ENCODE results near the gene LSG1. TPM values are rescaled to one million over a fixed set of nuclear protein-coding genes. Genes with fewer than 3 reads are reported as not detected.

Gene LSG1
- total RNA-seq, 6 donors from 2014 or later, result 21.6 to 42.6 (median 34.7) TPM

DNA sequence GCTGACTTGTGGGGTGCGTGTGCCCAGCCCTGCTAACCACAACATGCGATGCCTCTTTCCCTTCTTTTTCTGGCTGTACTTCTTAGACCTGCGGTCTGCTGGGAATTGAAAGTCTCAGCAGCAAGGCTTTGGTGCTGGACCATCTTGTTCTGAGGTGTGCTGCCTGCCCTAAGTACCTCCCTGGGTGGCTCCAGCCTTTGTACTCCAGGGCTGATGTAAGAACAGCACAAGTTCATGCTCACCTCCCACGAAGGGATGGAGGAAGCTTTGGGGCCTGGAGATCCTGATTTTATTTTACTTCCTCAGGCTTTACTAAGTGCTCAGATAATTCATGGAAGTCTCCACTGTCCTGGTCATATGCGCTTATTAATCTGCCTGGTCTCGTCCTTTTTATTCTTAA lies 42.6 kb upstream of the LSG1 start:
- H3K36me3 ChIP-seq, result no peaks in the 10 kb centered on the region
- no peak overlapping the region for H3K4me3 ChIP-seq
- 80 to 84% methylated on average over 6 of the region's 6 CpGs for WGBS, 2 donors
- ATAC-seq (ENCODE audit: low FRiP score in 2 of 2), result no peak
- H3K9me3 ChIP-seq, result no peaks in the 10 kb centered on the region
- no peak for DNase-seq
- H3K27ac ChIP-seq, result no peak overlapping the region
- H3K4me1 ChIP-seq, result peaks cover 0 to 4% (median 0%) of the 10 kb centered on the region in 4 donors
- no peaks in the 10 kb centered on the region for H3K27me3 ChIP-seq
- TF ChIP-seq POLR2AphosphoS5 (IDR thresholded peaks at IDR 0.05), result no peak
- no peak for TF ChIP-seq POLR2A (IDR thresholded peaks at IDR 0.05)
- TF ChIP-seq, protein P1, sequence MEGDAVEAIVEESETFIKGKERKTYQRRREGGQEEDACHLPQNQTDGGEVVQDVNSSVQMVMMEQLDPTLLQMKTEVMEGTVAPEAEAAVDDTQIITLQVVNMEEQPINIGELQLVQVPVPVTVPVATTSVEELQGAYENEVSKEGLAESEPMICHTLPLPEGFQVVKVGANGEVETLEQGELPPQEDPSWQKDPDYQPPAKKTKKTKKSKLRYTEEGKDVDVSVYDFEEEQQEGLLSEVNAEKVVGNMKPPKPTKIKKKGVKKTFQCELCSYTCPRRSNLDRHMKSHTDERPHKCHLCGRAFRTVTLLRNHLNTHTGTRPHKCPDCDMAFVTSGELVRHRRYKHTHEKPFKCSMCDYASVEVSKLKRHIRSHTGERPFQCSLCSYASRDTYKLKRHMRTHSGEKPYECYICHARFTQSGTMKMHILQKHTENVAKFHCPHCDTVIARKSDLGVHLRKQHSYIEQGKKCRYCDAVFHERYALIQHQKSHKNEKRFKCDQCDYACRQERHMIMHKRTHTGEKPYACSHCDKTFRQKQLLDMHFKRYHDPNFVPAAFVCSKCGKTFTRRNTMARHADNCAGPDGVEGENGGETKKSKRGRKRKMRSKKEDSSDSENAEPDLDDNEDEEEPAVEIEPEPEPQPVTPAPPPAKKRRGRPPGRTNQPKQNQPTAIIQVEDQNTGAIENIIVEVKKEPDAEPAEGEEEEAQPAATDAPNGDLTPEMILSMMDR (IDR thresholded peaks at IDR 0.05), result no peak
- no peak for TF ChIP-seq EP300 (IDR thresholded peaks at IDR 0.05)

DNA sequence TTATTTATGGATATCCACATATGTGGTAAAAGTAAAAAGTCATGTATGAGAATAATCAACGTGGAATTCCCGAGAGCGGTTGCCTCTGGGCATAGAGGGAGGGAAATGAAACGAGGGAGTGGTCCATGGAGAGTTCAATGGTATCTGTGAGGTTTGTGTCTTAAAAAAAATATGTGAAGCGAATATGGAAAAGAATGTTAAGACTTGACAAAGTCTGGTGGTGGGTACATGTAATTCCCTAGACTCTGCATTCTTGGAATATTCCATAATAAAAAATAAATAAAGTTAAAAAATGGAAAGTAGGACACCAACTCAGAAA lies 42.1 kb upstream of the LSG1 start:
- H3K36me3 ChIP-seq, result no peaks in the 10 kb centered on the region
- 90 to 93% methylated on average over 5 of the region's 5 CpGs for WGBS, 2 donors
- H3K4me3 ChIP-seq, result no peak overlapping the region
- H3K4me1 ChIP-seq, result peaks cover 0 to 4% (median 0%) of the 10 kb centered on the region in 4 donors
- DNase-seq (no peak), ATAC-seq (ENCODE audit: low FRiP score in 2 of 2) (no peak)
- H3K27me3 ChIP-seq, result no peaks in the 10 kb centered on the region
- H3K9me3 ChIP-seq, result no peaks in the 10 kb centered on the region
- no peak overlapping the region for H3K27ac ChIP-seq
- TF ChIP-seq POLR2A (IDR thresholded peaks at IDR 0.05) (no peak), POLR2AphosphoS5 (IDR thresholded peaks at IDR 0.05) (no peak), EP300 (IDR thresholded peaks at IDR 0.05) (no peak)
- TF ChIP-seq, protein P1 (IDR thresholded peaks at IDR 0.05), result no peak

DNA sequence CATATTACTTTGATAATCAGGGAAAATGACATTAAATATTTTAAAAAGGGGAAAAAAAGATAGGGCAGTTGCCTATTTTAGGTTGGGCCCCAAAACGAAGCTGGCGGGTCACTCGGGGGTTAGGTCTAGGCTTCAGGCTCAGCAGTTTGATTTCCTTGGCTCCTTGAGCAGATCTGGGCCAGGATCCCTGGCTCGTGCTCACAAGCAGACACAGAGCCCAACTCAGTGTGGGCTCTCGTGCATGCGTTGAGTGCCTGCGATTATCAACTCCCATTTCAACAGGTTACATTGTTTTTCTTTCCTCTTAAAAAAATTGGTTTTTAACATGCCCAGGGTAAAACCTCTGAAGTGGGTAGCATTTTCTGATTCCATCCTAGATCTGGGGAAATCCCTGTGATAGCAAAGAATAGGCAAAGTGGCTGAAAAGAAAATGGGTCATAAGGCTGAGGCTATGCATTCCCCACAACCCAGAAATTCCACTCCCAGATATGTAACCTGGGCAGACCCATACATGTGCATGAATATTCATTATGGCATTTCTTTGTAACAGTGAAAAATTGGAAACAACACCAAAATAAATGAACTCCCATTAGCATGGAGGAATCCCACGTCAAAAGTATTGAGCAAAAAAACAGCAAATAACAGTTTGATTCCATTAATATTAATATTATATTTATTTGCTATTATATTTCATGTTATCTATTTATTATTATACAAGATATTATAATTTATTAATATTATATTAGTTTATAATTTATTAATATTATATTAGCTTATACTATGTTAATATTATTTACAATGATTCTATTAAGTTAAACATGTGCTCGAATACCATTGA lies 41.5 kb upstream of the LSG1 start:
- no peak overlapping the region for H3K27ac ChIP-seq
- ATAC-seq (ENCODE audit: low FRiP score in 2 of 2) (no peak), DNase-seq (no peak)
- 69 to 70% methylated on average over 9 of the region's 9 CpGs for WGBS, 2 donors
- no peaks in the 10 kb centered on the region for H3K27me3 ChIP-seq
- H3K4me1 ChIP-seq, result peaks cover 0 to 4% (median 0%) of the 10 kb centered on the region in 4 donors
- no peak overlapping the region for H3K4me3 ChIP-seq
- TF ChIP-seq, protein P1 (IDR thresholded peaks at IDR 0.05), result no peak
- no peak for TF ChIP-seq POLR2A (IDR thresholded peaks at IDR 0.05)
- no peak for TF ChIP-seq POLR2AphosphoS5 (IDR thresholded peaks at IDR 0.05)
- TF ChIP-seq EP300 (IDR thresholded peaks at IDR 0.05), result no peak
- no peaks in the 10 kb centered on the region for H3K9me3 ChIP-seq
- no peaks in the 10 kb centered on the region for H3K36me3 ChIP-seq

DNA sequence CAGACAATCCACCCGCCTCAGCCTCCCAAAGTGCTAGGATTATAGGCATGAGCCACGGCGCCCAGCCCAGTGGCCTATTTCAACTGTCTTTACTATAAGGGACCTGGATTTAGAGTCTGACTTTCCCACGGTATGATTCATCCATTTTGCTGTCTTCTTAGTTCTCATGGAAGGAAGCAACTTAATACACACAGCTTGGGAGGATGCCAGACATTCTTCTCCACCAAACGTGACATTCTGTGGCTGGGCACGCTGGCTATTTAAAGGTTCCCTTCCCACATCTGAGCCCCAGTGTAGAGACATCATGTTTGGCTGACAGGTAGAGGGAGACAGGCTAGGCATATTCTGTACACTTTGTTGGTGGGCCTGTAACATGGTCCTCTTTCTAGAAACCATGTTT lies 39.9 kb upstream of the LSG1 start:
- no peak overlapping the region for H3K4me3 ChIP-seq
- H3K27me3 ChIP-seq, result no peaks in the 10 kb centered on the region
- peaks cover 0 to 4% (median 0%) of the 10 kb centered on the region in 4 donors for H3K4me1 ChIP-seq
- TF ChIP-seq POLR2AphosphoS5 (IDR thresholded peaks at IDR 0.05) (peak in 1 of 2 donors; percentile 5), EP300 (IDR thresholded peaks at IDR 0.05) (no peak)
- ATAC-seq (ENCODE audit: low FRiP score in 2 of 2) (no peak), DNase-seq (peak in 1 of 2 donors; percentile 28)
- no peaks in the 10 kb centered on the region for H3K36me3 ChIP-seq
- 42 to 47% methylated on average over 6 of the region's 6 CpGs for WGBS, 2 donors
- no peaks in the 10 kb centered on the region for H3K9me3 ChIP-seq
- H3K27ac ChIP-seq, result no peak overlapping the region

DNA sequence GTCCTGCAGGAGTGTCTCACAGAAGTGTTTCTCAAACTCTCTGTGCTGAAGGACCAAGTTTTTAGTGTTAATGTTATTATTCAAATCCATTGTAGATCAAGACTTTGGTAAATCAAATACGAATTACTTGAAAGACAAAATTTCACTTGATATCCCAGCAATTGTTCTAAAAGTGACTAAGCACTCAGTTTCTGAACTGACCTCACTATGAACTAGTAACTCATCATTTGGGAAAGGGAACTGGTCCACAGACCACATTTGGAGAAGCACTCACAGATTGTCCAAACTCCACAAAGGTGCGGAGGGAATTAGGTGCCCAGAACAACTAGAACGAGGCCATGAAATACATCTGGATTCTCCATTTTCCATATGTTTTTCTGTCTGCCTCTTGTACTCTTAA lies 39.3 kb upstream of the LSG1 start:
- TF ChIP-seq POLR2A (IDR thresholded peaks at IDR 0.05), result no peak
- Histone ChIP-seq H3K27me3 (no peaks in the 10 kb centered on the region), H3K9me3 (no peaks in the 10 kb centered on the region), H3K36me3 (no peaks in the 10 kb centered on the region), H3K4me3 (no peak overlapping the region), H3K4me1 (peaks cover 0 to 4% (median 0%) of the 10 kb centered on the region in 4 donors), H3K27ac (no peak overlapping the region)
- 94 to 95% methylated on average over 3 of the region's 3 CpGs for WGBS, 2 donors
- no peak for DNase-seq
- ATAC-seq (ENCODE audit: low FRiP score in 2 of 2), result no peak

DNA sequence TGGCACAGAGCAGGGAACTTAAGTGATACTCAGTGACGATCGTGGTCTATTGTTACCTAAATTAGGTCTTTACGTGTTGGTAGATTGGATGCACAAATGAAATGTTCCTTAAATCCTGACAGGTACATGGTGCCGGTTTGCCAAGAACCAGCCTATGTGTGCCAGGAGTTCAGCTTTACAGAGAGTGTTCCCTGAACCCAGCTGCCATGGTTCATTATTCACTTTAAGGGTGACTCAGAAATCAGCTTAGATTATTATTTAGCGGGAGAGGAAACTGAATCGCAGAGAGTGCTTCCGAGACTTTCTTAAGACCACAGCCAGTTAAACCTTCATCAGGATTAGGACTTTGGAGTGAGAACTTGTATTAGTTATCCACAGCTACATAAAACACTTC lies 35.2 kb upstream of the LSG1 start:
- Histone ChIP-seq H3K27ac (no peak overlapping the region), H3K36me3 (no peaks in the 10 kb centered on the region), H3K9me3 (no peaks in the 10 kb centered on the region), H3K4me1 (peaks cover 0 to 4% (median 0%) of the 10 kb centered on the region in 4 donors), H3K4me3 (no peak overlapping the region), H3K27me3 (no peaks in the 10 kb centered on the region)
- ATAC-seq (ENCODE audit: low FRiP score in 2 of 2), result no peak
- TF ChIP-seq POLR2AphosphoS5 (IDR thresholded peaks at IDR 0.05) (no peak), EP300 (IDR thresholded peaks at IDR 0.05) (no peak), POLR2A (IDR thresholded peaks at IDR 0.05) (no peak)
- TF ChIP-seq, protein P1 (IDR thresholded peaks at IDR 0.05), result no peak
- no peak for DNase-seq
- 86 to 94% methylated on average over 7 of the region's 7 CpGs for WGBS, 2 donors

All from upper lobe of left lung (tissue), 6 donors.